SK-N-SH (cell line): ENCODE data around the gene PDE2A. TPM values are rescaled to one million over a fixed set of nuclear protein-coding genes. Genes with fewer than 3 reads are reported as not detected.
A peak's percentile ranks its signal among the peaks of the same experiment; 100 is the strongest.

ENCODE experiments used
- CTCF ChIA-PET: fragments of 300-600, 350-600 bp; formaldehyde crosslinking; extraction: SDS; loops from one replicate; lab custom pipeline; 2021; lab: Yijun Ruan, JAX
- POLR2A ChIA-PET: fragments of 350-600 bp; sonication (Branson Sonifier 250); formaldehyde crosslinking; extraction: SDS; loops from one replicate; lab custom pipeline; 2020; ENCODE audit warnings: antibody characterized with exemption, inconsistent platforms; lab: Yijun Ruan, JAX
- DNase-seq: peaks from one replicate; pipeline ENCODE4 v3.0.0; 2012
- H2AFZ ChIP-seq: fragments of 200-600 bp; sonication (generic); 2 replicates; pipeline ENCODE4 v1.8.1; 2016; ENCODE audit warnings: antibody characterized with exemption, mild to moderate bottlenecking, low read depth
- H3F3A ChIP-seq: fragments of 200-600 bp; sonication (generic); replicated peaks from 2 replicates; pipeline ENCODE3; 2016; ENCODE audit warnings: antibody characterized with exemption, mild to moderate bottlenecking; ENCODE audit not compliant: insufficient read depth
- H3K27ac ChIP-seq, 2 experiments: fragments of 200-500 bp in 1 of 2; fragments of 200-600 bp in 1 of 2; sonication (Bioruptor generic) in 1 of 2; sonication (generic), shearing (Covaris generic) in 1 of 2; 2 replicates each; pipeline versions ENCODE4 v1.5.1 to v1.6.1; 2014 to 2016; ENCODE audit warnings: low read depth in 2 of 2, inconsistent platforms in 1 of 2, low read length in 1 of 2, mild to moderate bottlenecking in 1 of 2, mixed read lengths in 1 of 2
- H3K27me3 ChIP-seq: fragments of 200-600 bp; sonication (generic), shearing (Covaris generic); 2 replicates; pipeline ENCODE4 v1.6.1; 2016; ENCODE audit warnings: mixed run types; ENCODE audit not compliant: insufficient read depth
- H3K36me3 ChIP-seq, 2 experiments: fragments of 200-500 bp in 1 of 2; fragments of 200-600 bp in 1 of 2; sonication (Bioruptor generic) in 1 of 2; sonication (generic) in 1 of 2; replicated peaks in 1 of 2; 2 replicates each; pipeline versions ENCODE3 to v1.5.1; 2014 to 2016; ENCODE audit warnings: low read length in 1 of 2, mild to moderate bottlenecking in 1 of 2; ENCODE audit not compliant: insufficient read depth in 2 of 2, control insufficient read depth in 1 of 2
- H3K4me1 ChIP-seq, 2 experiments: fragments of 200-500 bp in 1 of 2; fragments of 200-600 bp in 1 of 2; sonication (Bioruptor generic) in 1 of 2; sonication (generic), shearing (Covaris generic) in 1 of 2; 2 replicates each; pipeline versions ENCODE4 v1.5.1 to v1.6.1; 2014 to 2016; ENCODE audit warnings: low read depth in 1 of 2, low read length in 1 of 2, mixed run types in 1 of 2; ENCODE audit not compliant: insufficient read depth in 2 of 2, control insufficient read depth in 1 of 2
- H3K4me2 ChIP-seq: fragments of 200-600 bp; sonication (generic), shearing (Covaris generic); 2 replicates; pipeline ENCODE4 v1.6.1; 2017; ENCODE audit warnings: mixed run types
- H3K4me3 ChIP-seq, 2 experiments: fragments of 200-500 bp in 1 of 2; fragments of 200-600 bp in 1 of 2; sonication (Bioruptor generic) in 1 of 2; sonication (generic), shearing (Covaris generic) in 1 of 2; 2 replicates each; pipeline versions ENCODE4 v1.5.1 to v1.8.1; 2014 to 2016; ENCODE audit warnings: low read depth in 2 of 2, inconsistent platforms in 1 of 2, low read length in 1 of 2, mild to moderate bottlenecking in 1 of 2, mixed read lengths in 1 of 2, moderate library complexity in 1 of 2
- H3K79me2 ChIP-seq: fragments of 200-600 bp; sonication (generic); 2 replicates; pipeline ENCODE4 v1.8.1; 2017; ENCODE audit warnings: mild to moderate bottlenecking; ENCODE audit not compliant: insufficient read depth
- H3K9ac ChIP-seq: fragments of 200-600 bp; sonication (generic); 2 replicates; pipeline ENCODE4 v1.6.1; 2017; ENCODE audit warnings: mixed run types
- H3K9me2 ChIP-seq: fragments of 200-600 bp; sonication (generic); 2 replicates; pipeline ENCODE4 v1.6.1; 2017; ENCODE audit warnings: mixed run types
- H3K9me3 ChIP-seq: fragments of 200-600 bp; sonication (generic); 2 replicates; pipeline ENCODE4 v1.6.1; 2017; ENCODE audit warnings: mixed run types, mild to moderate bottlenecking, moderate library complexity
- H4K20me1 ChIP-seq: fragments of 200-600 bp; sonication (generic); 2 replicates; pipeline ENCODE4 v1.6.1; 2017; ENCODE audit warnings: mild to moderate bottlenecking, mixed run types; ENCODE audit not compliant: insufficient read depth
- EP300 ChIP-seq, 2 experiments: IDR thresholded peaks; 2 replicates each; pipeline versions ENCODE4 v1.4.0 to v1.6.1; 2012; ENCODE audit warnings: borderline replicate concordance in 1 of 2, low read depth in 1 of 2, low read length in 1 of 2
- FOSL2 ChIP-seq: IDR thresholded peaks from 2 replicates; pipeline ENCODE4 v1.4.0; 2012; ENCODE audit warnings: low read depth, mild to moderate bottlenecking, moderate library complexity, borderline replicate concordance
- FOXJ3 ChIP-seq: sonication (generic); formaldehyde crosslinking; IDR thresholded peaks from 2 replicates; pipeline ENCODE4 v1.5.1; 2020; ENCODE audit warnings: mild to moderate bottlenecking, missing genetic modification reagents
- FOXM1 ChIP-seq: IDR thresholded peaks from 2 replicates; pipeline ENCODE4 v1.4.0; 2012; ENCODE audit warnings: low read depth, mild to moderate bottlenecking
- JUND ChIP-seq: IDR thresholded peaks from 2 replicates; pipeline ENCODE4 v1.4.0; 2012
- RCOR1 ChIP-seq: fragments of 150-350 bp; IDR thresholded peaks from 2 replicates; pipeline ENCODE4 v1.6.1; 2017; ENCODE audit warnings: antibody characterized with exemption, low read length
- RFX5 ChIP-seq: IDR thresholded peaks from 2 replicates; pipeline ENCODE4 v1.6.1; 2012; ENCODE audit warnings: mild to moderate bottlenecking, improper control_type of control experiment, low read length
- SMC3 ChIP-seq: IDR thresholded peaks from 2 replicates; pipeline ENCODE4 v1.6.1; 2012; ENCODE audit warnings: low read depth, low read length, improper control_type of control experiment
- WGBS: methylation state at CpG from one replicate; pipeline ENCODE4 v1.1.6; 2017; ENCODE audit warnings: low lambda C conversion rate; 5-methylcytosine and 5-hydroxymethylcytosine counted together
- polyA plus RNA-seq, 3 experiments: library from polyadenylated mRNA; depleted of rRNA; stranded (reverse); fragments of >200 nt; gene quantifications; 2 replicates each; pipeline ENCODE4 v1.2.3, GENCODE V29; 2012
- TF ChIP-seq, protein P1 (sequence below): fragments of 200-600 bp; sonication (generic); IDR thresholded peaks from 2 replicates; pipeline ENCODE4 v1.6.1; 2017; ENCODE audit warnings: antibody characterized with exemption, mild to moderate bottlenecking, moderate library complexity
- TF ChIP-seq, protein P2 (sequence below): IDR thresholded peaks from 2 replicates; pipeline ENCODE4 v1.4.0; 2012; ENCODE audit warnings: low read depth
- TF ChIP-seq, protein P3 (sequence below): IDR thresholded peaks from 2 replicates; pipeline ENCODE4 v1.4.0; 2012; ENCODE audit warnings: low read depth, borderline replicate concordance
- TF ChIP-seq, protein P4 (sequence below): IDR thresholded peaks from 2 replicates; pipeline ENCODE4 v1.6.1; 2012; ENCODE audit warnings: mild to moderate bottlenecking, low read depth, low read length, moderate library complexity
- TF ChIP-seq, protein P5 (sequence below): fragments of 150-350 bp; IDR thresholded peaks from 2 replicates; pipeline ENCODE4 v1.6.1; 2016; ENCODE audit warnings: mild to moderate bottlenecking, low read depth, low read length

The PDE2A gene
- polyA plus RNA-seq, 1 of the 3 experiments (the other 2 are of a cell fraction) = 0.43 TPM

DNA sequence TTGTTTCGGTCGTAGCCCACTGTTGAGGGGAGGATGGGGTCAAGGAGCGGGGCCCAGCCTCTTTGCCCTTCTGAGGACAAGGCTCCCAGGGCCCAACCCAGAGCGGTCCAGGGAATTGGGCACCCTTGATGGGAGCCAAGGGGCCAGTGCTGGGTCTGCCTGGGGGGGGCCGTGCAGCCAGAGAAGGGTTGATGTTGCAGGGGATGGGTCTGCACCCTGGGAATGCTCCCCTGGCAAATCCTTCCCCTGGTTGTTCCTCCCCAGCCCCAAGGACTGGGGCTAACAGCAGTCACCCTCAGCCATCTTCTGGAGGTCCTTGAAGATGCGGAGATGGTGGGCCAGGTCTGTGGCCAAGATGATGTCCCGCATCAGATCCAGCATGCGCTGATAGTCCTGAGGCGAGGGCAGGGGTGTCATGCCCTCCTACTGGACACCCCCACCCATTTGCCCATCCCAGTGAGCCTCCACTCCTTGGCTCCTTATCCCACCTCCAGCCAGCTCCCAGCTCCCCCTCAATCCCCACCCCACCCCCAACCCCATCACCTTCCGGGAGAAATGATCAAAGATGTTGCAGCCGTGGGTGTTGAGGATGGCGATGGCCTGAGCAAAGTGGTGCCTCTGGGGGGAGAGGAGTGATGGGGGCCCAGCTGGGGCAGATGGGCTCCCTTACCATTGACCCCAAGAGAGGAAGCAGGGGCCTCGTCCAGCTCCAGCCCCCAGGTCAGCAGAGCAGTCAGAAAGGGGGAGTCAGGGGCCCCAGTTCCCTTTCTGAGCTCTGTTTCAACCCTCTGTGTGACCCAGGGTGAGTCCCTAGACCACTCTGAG lies 95.0 kb downstream of the PDE2A start:
- CTCF ChIA-PET = interaction anchor here (0.8 to 11.7 kb wide), 7 partner anchors 11 to 105 kb away, joined by 3 to 267 read pairs (median 5); no protein-coding TSS in a partner anchor
- Histone ChIP-seq H3K9ac (no peak overlapping the region), H3F3A (no peaks in the 10 kb centered on the region), H3K27ac (no peak overlapping the region), H3K4me1 (no peaks in the 10 kb centered on the region), H3K9me3 (no peaks in the 10 kb centered on the region), H3K9me2 (no peaks in the 10 kb centered on the region), H3K4me3 (no peak overlapping the region)
- TF ChIP-seq JUND = no peak
- TF ChIP-seq FOXJ3 = no peak
- TF ChIP-seq FOSL2 = no peak
- no peak for TF ChIP-seq RCOR1
- TF ChIP-seq, protein P1, sequence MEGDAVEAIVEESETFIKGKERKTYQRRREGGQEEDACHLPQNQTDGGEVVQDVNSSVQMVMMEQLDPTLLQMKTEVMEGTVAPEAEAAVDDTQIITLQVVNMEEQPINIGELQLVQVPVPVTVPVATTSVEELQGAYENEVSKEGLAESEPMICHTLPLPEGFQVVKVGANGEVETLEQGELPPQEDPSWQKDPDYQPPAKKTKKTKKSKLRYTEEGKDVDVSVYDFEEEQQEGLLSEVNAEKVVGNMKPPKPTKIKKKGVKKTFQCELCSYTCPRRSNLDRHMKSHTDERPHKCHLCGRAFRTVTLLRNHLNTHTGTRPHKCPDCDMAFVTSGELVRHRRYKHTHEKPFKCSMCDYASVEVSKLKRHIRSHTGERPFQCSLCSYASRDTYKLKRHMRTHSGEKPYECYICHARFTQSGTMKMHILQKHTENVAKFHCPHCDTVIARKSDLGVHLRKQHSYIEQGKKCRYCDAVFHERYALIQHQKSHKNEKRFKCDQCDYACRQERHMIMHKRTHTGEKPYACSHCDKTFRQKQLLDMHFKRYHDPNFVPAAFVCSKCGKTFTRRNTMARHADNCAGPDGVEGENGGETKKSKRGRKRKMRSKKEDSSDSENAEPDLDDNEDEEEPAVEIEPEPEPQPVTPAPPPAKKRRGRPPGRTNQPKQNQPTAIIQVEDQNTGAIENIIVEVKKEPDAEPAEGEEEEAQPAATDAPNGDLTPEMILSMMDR = no peak
- TF ChIP-seq, protein P2, sequence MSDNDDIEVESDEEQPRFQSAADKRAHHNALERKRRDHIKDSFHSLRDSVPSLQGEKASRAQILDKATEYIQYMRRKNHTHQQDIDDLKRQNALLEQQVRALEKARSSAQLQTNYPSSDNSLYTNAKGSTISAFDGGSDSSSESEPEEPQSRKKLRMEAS = no peak
- TF ChIP-seq, all 33 proteins: peak for 0
- Histone ChIP-seq H3K27me3 (no peaks in the 10 kb centered on the region; the same call in 1 of the 2 replicates), H3K36me3 (no peaks in the 10 kb centered on the region), H3K4me2 (no peak overlapping the region), H3K79me2 (no peaks in the 10 kb centered on the region), H2AFZ (no peak overlapping the region), H4K20me1 (no peaks in the 10 kb centered on the region)
- DNase-seq = no peak
- WGBS = 48% methylated on average over 4 of the region's 13 CpGs
- POLR2A ChIA-PET = no interaction called here

DNA sequence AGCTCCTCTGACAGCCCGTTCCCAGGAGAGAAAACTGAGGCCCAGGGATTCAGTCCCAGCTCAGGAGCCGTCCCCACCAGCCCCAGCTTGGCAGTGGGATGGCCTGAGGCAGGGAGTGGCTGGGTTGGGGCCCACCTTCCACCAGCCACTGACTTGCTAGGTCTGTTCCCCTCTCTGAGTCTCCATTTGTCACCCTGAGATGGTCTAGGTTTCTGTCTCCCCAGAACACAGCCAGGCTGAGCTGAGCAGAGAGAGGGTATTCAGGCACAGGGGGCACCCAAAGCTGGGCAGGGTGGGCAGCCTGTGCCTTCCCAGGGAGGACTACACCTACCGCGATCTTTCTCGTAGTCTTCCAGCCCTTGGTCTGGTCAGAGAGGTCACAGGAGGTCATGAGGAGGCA lies 95.7 kb downstream of the PDE2A start:
- CTCF ChIA-PET = interaction anchor here (0.6 to 11.7 kb wide), 5 partner anchors 8 to 106 kb away, joined by 3 to 267 read pairs (median 4); no protein-coding TSS in a partner anchor

More for the DNA sequence above, 95.7 kb downstream of the PDE2A start:
- Histone ChIP-seq H3K9me3 (no peaks in the 10 kb centered on the region), H3K27me3 (no peaks in the 10 kb centered on the region; the same call in 1 of the 2 replicates), H3K9me2 (no peaks in the 10 kb centered on the region), H3K36me3 (no peaks in the 10 kb centered on the region), H3K4me3 (no peak overlapping the region), H3F3A (no peaks in the 10 kb centered on the region), H4K20me1 (no peaks in the 10 kb centered on the region), H3K27ac (no peak overlapping the region), H3K4me1 (no peaks in the 10 kb centered on the region), H2AFZ (no peak overlapping the region), H3K79me2 (no peaks in the 10 kb centered on the region), H3K9ac (no peak overlapping the region), H3K4me2 (no peak overlapping the region)
- WGBS = 50% methylated on average over 1 of the region's 5 CpGs
- TF ChIP-seq SMC3 = no peak
- TF ChIP-seq, protein P2 = no peak
- TF ChIP-seq, protein P3, sequence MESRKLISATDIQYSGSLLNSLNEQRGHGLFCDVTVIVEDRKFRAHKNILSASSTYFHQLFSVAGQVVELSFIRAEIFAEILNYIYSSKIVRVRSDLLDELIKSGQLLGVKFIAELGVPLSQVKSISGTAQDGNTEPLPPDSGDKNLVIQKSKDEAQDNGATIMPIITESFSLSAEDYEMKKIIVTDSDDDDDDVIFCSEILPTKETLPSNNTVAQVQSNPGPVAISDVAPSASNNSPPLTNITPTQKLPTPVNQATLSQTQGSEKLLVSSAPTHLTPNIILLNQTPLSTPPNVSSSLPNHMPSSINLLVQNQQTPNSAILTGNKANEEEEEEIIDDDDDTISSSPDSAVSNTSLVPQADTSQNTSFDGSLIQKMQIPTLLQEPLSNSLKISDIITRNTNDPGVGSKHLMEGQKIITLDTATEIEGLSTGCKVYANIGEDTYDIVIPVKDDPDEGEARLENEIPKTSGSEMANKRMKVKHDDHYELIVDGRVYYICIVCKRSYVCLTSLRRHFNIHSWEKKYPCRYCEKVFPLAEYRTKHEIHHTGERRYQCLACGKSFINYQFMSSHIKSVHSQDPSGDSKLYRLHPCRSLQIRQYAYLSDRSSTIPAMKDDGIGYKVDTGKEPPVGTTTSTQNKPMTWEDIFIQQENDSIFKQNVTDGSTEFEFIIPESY = no peak
- TF ChIP-seq EP300 (IDR thresholded peaks at IDR 0.05; ENCODE audit: borderline replicate concordance in 1 of 2, low read depth in 1 of 2, low read length in 1 of 2) = no peak
- TF ChIP-seq, protein P4, sequence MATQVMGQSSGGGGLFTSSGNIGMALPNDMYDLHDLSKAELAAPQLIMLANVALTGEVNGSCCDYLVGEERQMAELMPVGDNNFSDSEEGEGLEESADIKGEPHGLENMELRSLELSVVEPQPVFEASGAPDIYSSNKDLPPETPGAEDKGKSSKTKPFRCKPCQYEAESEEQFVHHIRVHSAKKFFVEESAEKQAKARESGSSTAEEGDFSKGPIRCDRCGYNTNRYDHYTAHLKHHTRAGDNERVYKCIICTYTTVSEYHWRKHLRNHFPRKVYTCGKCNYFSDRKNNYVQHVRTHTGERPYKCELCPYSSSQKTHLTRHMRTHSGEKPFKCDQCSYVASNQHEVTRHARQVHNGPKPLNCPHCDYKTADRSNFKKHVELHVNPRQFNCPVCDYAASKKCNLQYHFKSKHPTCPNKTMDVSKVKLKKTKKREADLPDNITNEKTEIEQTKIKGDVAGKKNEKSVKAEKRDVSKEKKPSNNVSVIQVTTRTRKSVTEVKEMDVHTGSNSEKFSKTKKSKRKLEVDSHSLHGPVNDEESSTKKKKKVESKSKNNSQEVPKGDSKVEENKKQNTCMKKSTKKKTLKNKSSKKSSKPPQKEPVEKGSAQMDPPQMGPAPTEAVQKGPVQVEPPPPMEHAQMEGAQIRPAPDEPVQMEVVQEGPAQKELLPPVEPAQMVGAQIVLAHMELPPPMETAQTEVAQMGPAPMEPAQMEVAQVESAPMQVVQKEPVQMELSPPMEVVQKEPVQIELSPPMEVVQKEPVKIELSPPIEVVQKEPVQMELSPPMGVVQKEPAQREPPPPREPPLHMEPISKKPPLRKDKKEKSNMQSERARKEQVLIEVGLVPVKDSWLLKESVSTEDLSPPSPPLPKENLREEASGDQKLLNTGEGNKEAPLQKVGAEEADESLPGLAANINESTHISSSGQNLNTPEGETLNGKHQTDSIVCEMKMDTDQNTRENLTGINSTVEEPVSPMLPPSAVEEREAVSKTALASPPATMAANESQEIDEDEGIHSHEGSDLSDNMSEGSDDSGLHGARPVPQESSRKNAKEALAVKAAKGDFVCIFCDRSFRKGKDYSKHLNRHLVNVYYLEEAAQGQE = no peak
- TF ChIP-seq, protein P5, sequence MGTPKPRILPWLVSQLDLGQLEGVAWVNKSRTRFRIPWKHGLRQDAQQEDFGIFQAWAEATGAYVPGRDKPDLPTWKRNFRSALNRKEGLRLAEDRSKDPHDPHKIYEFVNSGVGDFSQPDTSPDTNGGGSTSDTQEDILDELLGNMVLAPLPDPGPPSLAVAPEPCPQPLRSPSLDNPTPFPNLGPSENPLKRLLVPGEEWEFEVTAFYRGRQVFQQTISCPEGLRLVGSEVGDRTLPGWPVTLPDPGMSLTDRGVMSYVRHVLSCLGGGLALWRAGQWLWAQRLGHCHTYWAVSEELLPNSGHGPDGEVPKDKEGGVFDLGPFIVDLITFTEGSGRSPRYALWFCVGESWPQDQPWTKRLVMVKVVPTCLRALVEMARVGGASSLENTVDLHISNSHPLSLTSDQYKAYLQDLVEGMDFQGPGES = no peak
- no peak for TF ChIP-seq RFX5
- no peak for TF ChIP-seq FOXM1
- POLR2A ChIA-PET = no interaction called here
- peak; percentile 5 for DNase-seq
